ENCODE results near the gene TMEM43. TPM values are rescaled to one million over a fixed set of nuclear protein-coding genes. Genes with fewer than 3 reads are reported as not detected.

The TMEM43 gene
- total and polyA plus RNA-seq, 2 of the 8 experiments (the other 6 are each of a cell fraction or from before 2014, with no cell fraction given) = 27.0 to 33.7 TPM

GRCh38 chr3:14178247-14179113 lies 53.6 kb downstream of the TMEM43 start, which contains the start of the genes LSM3 and XPC:
Gene LSM3 (plus strand): TSS chr3:14178817. CDS start chr3:14178861, 44 bp downstream.
Gene XPC (minus strand): TSS chr3:14178601. CDS start chr3:14178568, 33 bp downstream.
- 1% methylated on average over 59 of the region's 78 CpGs; no CpG with 5 or more reads in 1 of the 2 experiments for WGBS, 2 experiments (ENCODE audit: extremely low coverage in 1 of 2, insufficient coverage in 1 of 2, insufficient read length in 1 of 2, insufficient replicate concordance in 2 of 2, low coverage in 1 of 2, low lambda C conversion rate in 2 of 2, missing lambda C conversion rate in 1 of 2)
- Histone ChIP-seq H2AK5ac (ENCODE audit: low read depth, low read length) (no peak within 1 kb of the TSS), H4K20me1 (replicated peaks in 1 of 2; ENCODE audit: control insufficient read depth in 1 of 2, insufficient read depth in 2 of 2, low read length in 2 of 2) (no peaks in the 10 kb centered on the region), H3K23me2 (ENCODE audit: low read depth, low read length) (peaks cover 6% of the 10 kb centered on the region), H3K79me2 (ENCODE audit: control insufficient read depth in 1 of 2, insufficient read depth in 2 of 2, low read length in 2 of 2) (peaks cover 0 to 59% of the 10 kb centered on the region in 2 experiments; a peak in 3 of 4 replicates), H3K9me3 (ENCODE audit: insufficient read depth in 2 of 2, low read depth in 1 of 2, low read length in 1 of 2) (no peaks in the 10 kb centered on the region), H3K23ac (ENCODE audit: insufficient read length) (peak within 1 kb of the TSS; percentile 36), H2BK20ac (ENCODE audit: low read length) (no peak within 1 kb of the TSS), H3K56ac (replicated peaks; ENCODE audit: insufficient read length, low read depth, low read length) (peak within 1 kb of the TSS; percentile 55), H2BK15ac (ENCODE audit: low read length) (0 out of 2 replicates have a peak within 1 kb of the TSS, but pooled peaks have one; percentile 6), H2AFZ (ENCODE audit: low read length) (peak within 1 kb of the TSS; percentile 88), H3K9ac (replicated peaks in 1 of 4; ENCODE audit: extremely low read depth in 1 of 4, low read depth in 3 of 4, low read length in 3 of 4) (peak within 1 kb of the TSS; percentile 91 to 100 (median 94)), H3K4me3 (ENCODE audit: extremely low read depth in 1 of 4, insufficient read depth in 2 of 4, low read depth in 3 of 4, low read length in 4 of 4) (peak within 1 kb of the TSS; percentile 84 to 91 (median 88)), H3K27ac (ENCODE audit: low read depth, low read length) (peak within 1 kb of the TSS; percentile 91), H2BK5ac (ENCODE audit: low read depth, low read length) (peak within 1 kb of the TSS; percentile 90), H4K91ac (replicated peaks; ENCODE audit: insufficient read length, low read length) (peak within 1 kb of the TSS; percentile 49), H3K14ac (ENCODE audit: insufficient read length) (no peak within 1 kb of the TSS), H3K27me3 (replicated peaks in 1 of 4; ENCODE audit: control insufficient read depth in 3 of 4, extremely low read depth in 1 of 4, insufficient read depth in 3 of 4, low read length in 3 of 4) (no peaks in the 10 kb centered on the region; a peak in 1 of 7 replicates), H4K5ac (ENCODE audit: insufficient read length, low read depth, low read length) (peak within 1 kb of the TSS; percentile 70), H3K36me3 (ENCODE audit: control insufficient read depth in 2 of 4, insufficient read depth in 4 of 4, low read length in 3 of 4) (peaks cover 0 to 24% (median 10%) of the 10 kb centered on the region in 4 experiments; a peak in 4 of 8 replicates), H3K79me1 (ENCODE audit: low read depth, low read length) (peaks cover 4% of the 10 kb centered on the region; the same call in 1 of the 2 replicates), H4K8ac (ENCODE audit: extremely low read depth, insufficient read depth, low read length) (peak within 1 kb of the TSS; percentile 87), H2BK12ac (ENCODE audit: low read depth, low read length) (no peak within 1 kb of the TSS; the same call in 1 of the 2 replicates), H3K4me1 (replicated peaks in 1 of 4; ENCODE audit: control insufficient read depth in 3 of 4, insufficient read depth in 4 of 4, low read length in 3 of 4) (peaks cover 0 to 2% (median under 1%) of the 10 kb centered on the region in 4 experiments; a peak in 3 of 7 replicates), H3K4ac (replicated peaks; ENCODE audit: insufficient read length, low read depth, low read length) (peak within 1 kb of the TSS; percentile 47), H3K18ac (ENCODE audit: extremely low read depth, low read length) (peak within 1 kb of the TSS; percentile 93; the same call in 1 of the 2 replicates), H3K4me2 (ENCODE audit: insufficient read depth in 1 of 2, low read depth in 2 of 2, low read length in 2 of 2) (peak within 1 kb of the TSS; percentile 95 to 99), H2BK120ac (replicated peaks; ENCODE audit: low read depth, low read length) (no peak within 1 kb of the TSS)
- DNase-seq (ENCODE audit: low read depth in 1 of 2, low spot score in 2 of 2) (peak; percentile 85 to 96), FAIRE-seq (peak; percentile 97)
- POLR2A ChIA-PET (ENCODE audit: partially characterized antibody) = interaction anchor here (0.6 to 2.3 kb wide), 26 partner anchors 10 to 473 kb away, joined by 3 to 13 read pairs (median 4); partner anchors contain the start of genes CCDC174, CHCHD4 and TMEM43
- CTCF ChIA-PET (ENCODE audit: partially characterized antibody) = interaction anchor here (0.6 to 2.9 kb wide), 6 partner anchors 14 to 287 kb away, joined by 3 to 25 read pairs (median 3); no protein-coding TSS in a partner anchor
- TF ChIP-seq MAFK (IDR thresholded peaks at IDR 0.05; ENCODE audit: low read depth, low read length) = no peak
- TF ChIP-seq CREB1 (IDR thresholded peaks at IDR 0.05) = peak; percentile 80
- TF ChIP-seq KDM4A (IDR thresholded peaks at IDR 0.05; ENCODE audit: low read depth, low read length, severe bottlenecking) = peak; percentile 99
- no peak for TF ChIP-seq NANOG (IDR thresholded peaks at IDR 0.05; ENCODE audit: insufficient read depth, low read depth, low read length, poor library complexity, severe bottlenecking)
- TF ChIP-seq, protein P1, sequence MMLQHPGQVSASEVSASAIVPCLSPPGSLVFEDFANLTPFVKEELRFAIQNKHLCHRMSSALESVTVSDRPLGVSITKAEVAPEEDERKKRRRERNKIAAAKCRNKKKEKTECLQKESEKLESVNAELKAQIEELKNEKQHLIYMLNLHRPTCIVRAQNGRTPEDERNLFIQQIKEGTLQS (IDR thresholded peaks at IDR 0.05; ENCODE audit: insufficient read depth, low read depth, low read length) = no peak
- TF ChIP-seq SIX5 (IDR thresholded peaks at IDR 0.05; ENCODE audit: low read depth, low read length) = no peak
- TF ChIP-seq, protein P2, sequence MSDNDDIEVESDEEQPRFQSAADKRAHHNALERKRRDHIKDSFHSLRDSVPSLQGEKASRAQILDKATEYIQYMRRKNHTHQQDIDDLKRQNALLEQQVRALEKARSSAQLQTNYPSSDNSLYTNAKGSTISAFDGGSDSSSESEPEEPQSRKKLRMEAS (IDR thresholded peaks at IDR 0.05) = peak; percentile 20
- TF ChIP-seq BACH1 (IDR thresholded peaks at IDR 0.05; ENCODE audit: low read length) = peak; percentile 86
- TF ChIP-seq KDM1A (IDR thresholded peaks at IDR 0.05; ENCODE audit: borderline replicate concordance, low read length) = no peak
- peak; percentile 91 for TF ChIP-seq ASH2L (IDR thresholded peaks at IDR 0.05; ENCODE audit: low read length)
